ENCODE measurements around the gene LIX1. TPM values are rescaled to one million over a fixed set of nuclear protein-coding genes. Genes with fewer than 3 reads are reported as not detected.

The LIX1 gene
- total and polyA plus RNA-seq, 2 donors (not counting 1 experiment from before 2014, with no cell fraction given): not detected

- Histone ChIP-seq H3K79me2 (ENCODE audit: control insufficient read depth, insufficient read depth, low read length) (no peaks in the 10 kb centered on the region), H3K36me3 (ENCODE audit: control insufficient read depth, insufficient read depth, low read length) (peaks cover 2% of the 10 kb centered on the region), H4K20me1 (ENCODE audit: control insufficient read depth, extremely low read depth, insufficient read depth, low read length) (no peaks in the 10 kb centered on the region), H3K27ac (ENCODE audit: insufficient read depth, low read length) (no peak overlapping the region), H3K4me3 (replicated peaks in 1 of 4; ENCODE audit: control extremely low read depth in 1 of 4, insufficient read depth in 1 of 4, low read depth in 3 of 4, low read length in 4 of 4) (no peak overlapping the region), H3K27me3 (ENCODE audit: control insufficient read depth, insufficient read depth, low read length) (no peaks in the 10 kb centered on the region), H3K4me1 (ENCODE audit: control insufficient read depth, extremely low read depth, insufficient read depth, low read length) (no peaks in the 10 kb centered on the region), H3K9me3 (ENCODE audit: control insufficient read depth, insufficient read depth, low read depth, low read length) (no peaks in the 10 kb centered on the region), H2AFZ (ENCODE audit: low read length) (no peak overlapping the region), H3K9ac (ENCODE audit: insufficient read depth, low read length) (no peak overlapping the region), H3K4me2 (ENCODE audit: extremely low read depth, insufficient read depth, low read length) (no peak overlapping the region)
- TF ChIP-seq EZH2 (IDR thresholded peaks at IDR 0.05; ENCODE audit: low read length, missing control alignments): no peak
- peak; percentile 83 to 92 for TF ChIP-seq CTCF (conservative IDR thresholded peaks at IDR 0.05 in 1 of 2, IDR thresholded peaks at IDR 0.05 in 1 of 2; ENCODE audit: low read depth in 1 of 2, low read length in 2 of 2)
- peak; percentile 68 to 88 for DNase-seq (ENCODE audit: low read depth in 2 of 2)
Measured at GRCh38 chr5:97162045-97162444, 19.6 kb upstream of the LIX1 start.

GRCh38 chr5:97157689-97158088 is 15.3 kb upstream of the LIX1 start:
- no peaks in the 10 kb centered on the region for H3K9me3 ChIP-seq (ENCODE audit: control insufficient read depth, insufficient read depth, low read depth, low read length)
- TF ChIP-seq EZH2 (IDR thresholded peaks at IDR 0.05; ENCODE audit: low read length, missing control alignments) (no peak), CTCF (conservative IDR thresholded peaks at IDR 0.05 in 1 of 2, IDR thresholded peaks at IDR 0.05 in 1 of 2; ENCODE audit: low read depth in 1 of 2, low read length in 2 of 2) (no peak)

GRCh38 chr5:97151370-97151769 is 9.0 kb upstream of the LIX1 start:
- H3K36me3 ChIP-seq (ENCODE audit: control insufficient read depth, insufficient read depth, low read length): no peaks in the 10 kb centered on the region
- H3K27ac ChIP-seq (ENCODE audit: insufficient read depth, low read length): no peak overlapping the region
- no peaks in the 10 kb centered on the region for H3K9me3 ChIP-seq (ENCODE audit: control insufficient read depth, insufficient read depth, low read depth, low read length)
- H4K20me1 ChIP-seq (ENCODE audit: control insufficient read depth, extremely low read depth, insufficient read depth, low read length): no peaks in the 10 kb centered on the region
- no peaks in the 10 kb centered on the region for H3K4me1 ChIP-seq (ENCODE audit: control insufficient read depth, extremely low read depth, insufficient read depth, low read length)
- H3K9ac ChIP-seq (ENCODE audit: insufficient read depth, low read length): no peak overlapping the region
- no peak overlapping the region for H2AFZ ChIP-seq (ENCODE audit: low read length)
- H3K79me2 ChIP-seq (ENCODE audit: control insufficient read depth, insufficient read depth, low read length): no peaks in the 10 kb centered on the region
- no peak overlapping the region for H3K4me3 ChIP-seq (replicated peaks in 1 of 4; ENCODE audit: control extremely low read depth in 1 of 4, insufficient read depth in 1 of 4, low read depth in 3 of 4, low read length in 4 of 4)
- H3K27me3 ChIP-seq (ENCODE audit: control insufficient read depth, insufficient read depth, low read length): no peaks in the 10 kb centered on the region
- H3K4me2 ChIP-seq (ENCODE audit: extremely low read depth, insufficient read depth, low read length): no peak overlapping the region
- TF ChIP-seq EZH2 (IDR thresholded peaks at IDR 0.05; ENCODE audit: low read length, missing control alignments) (no peak), CTCF (conservative IDR thresholded peaks at IDR 0.05 in 1 of 2, IDR thresholded peaks at IDR 0.05 in 1 of 2; ENCODE audit: low read depth in 1 of 2, low read length in 2 of 2) (no peak)
- no peak for DNase-seq (ENCODE audit: low read depth in 2 of 2)

More at GRCh38 chr5:97157689-97158088, 15.3 kb upstream of the LIX1 start:
- Histone ChIP-seq H3K4me2 (ENCODE audit: extremely low read depth, insufficient read depth, low read length) (no peak overlapping the region), H3K27me3 (ENCODE audit: control insufficient read depth, insufficient read depth, low read length) (no peaks in the 10 kb centered on the region), H3K27ac (ENCODE audit: insufficient read depth, low read length) (no peak overlapping the region), H2AFZ (ENCODE audit: low read length) (no peak overlapping the region), H3K4me1 (ENCODE audit: control insufficient read depth, extremely low read depth, insufficient read depth, low read length) (no peaks in the 10 kb centered on the region), H3K36me3 (ENCODE audit: control insufficient read depth, insufficient read depth, low read length) (no peaks in the 10 kb centered on the region), H3K9ac (ENCODE audit: insufficient read depth, low read length) (no peak overlapping the region), H3K4me3 (replicated peaks in 1 of 4; ENCODE audit: control extremely low read depth in 1 of 4, insufficient read depth in 1 of 4, low read depth in 3 of 4, low read length in 4 of 4) (no peak overlapping the region), H3K79me2 (ENCODE audit: control insufficient read depth, insufficient read depth, low read length) (no peaks in the 10 kb centered on the region), H4K20me1 (ENCODE audit: control insufficient read depth, extremely low read depth, insufficient read depth, low read length) (no peaks in the 10 kb centered on the region)
- no peak for DNase-seq (ENCODE audit: low read depth in 2 of 2)
